Endothelial cell of umbilical vein (primary cell): Measurements from ENCODE around the gene HIC1. TPM values are rescaled to one million over a fixed set of nuclear protein-coding genes. Genes with fewer than 3 reads are reported as not detected.

Experiments
- BruUV-seq: library from RNA; stranded (reverse); fragments of 400-500 nt; replicated peaks from 2 replicates; lab custom pipeline; 2021; lab: Mats Ljungman, UMichigan
- CTCF ChIA-PET: fragments of 300-600, 350-600 bp; sonication (Branson Sonifier 250); formaldehyde crosslinking; loops from one replicate; lab custom pipeline; 2021; ENCODE audit warnings: antibody characterized with exemption, inconsistent platforms; lab: Charles Lee
- POLR2A ChIA-PET: fragments of 300-600, 350-600 bp; sonication (Branson Sonifier 250); formaldehyde crosslinking; loops from one replicate; lab custom pipeline; 2021; ENCODE audit warnings: antibody characterized with exemption, inconsistent platforms; lab: Charles Lee
- DNase-seq: peaks from one replicate; pipeline ENCODE4 v3.0.0-alpha.2; 2011; ENCODE audit warnings: low read depth, low spot score
- FAIRE-seq: peaks from 2 replicates; lab custom pipeline; 2011; peaks lifted over from hg19 to GRCh38; lab: Jason Lieb, UNC
- H2AFZ ChIP-seq: 2 replicates; pipeline ENCODE4 v1.6.0; 2012; ENCODE audit warnings: low read depth, low read length, control low read depth, inconsistent platforms
- H3K27ac ChIP-seq: 2 replicates; pipeline ENCODE4 v1.5.1; 2011; ENCODE audit warnings: low read depth, mild to moderate bottlenecking, control low read depth, low read length, moderate library complexity; ENCODE audit not compliant: insufficient read depth
- H3K27me3 ChIP-seq, 2 experiments: 2 replicates each; pipeline versions ENCODE4 v1.6.0 to v1.6.1; 2011; ENCODE audit warnings: low read length in 2 of 2, mixed read lengths in 1 of 2; ENCODE audit not compliant: control insufficient read depth in 2 of 2, insufficient read depth in 2 of 2
- H3K36me3 ChIP-seq, 2 experiments: 2 replicates in 1 of 2; 3 replicates in 1 of 2; pipeline ENCODE4 v1.5.1; 2011; ENCODE audit warnings: low read length in 2 of 2, mild to moderate bottlenecking in 1 of 2, moderate library complexity in 1 of 2; ENCODE audit not compliant: control insufficient read depth in 2 of 2, insufficient read depth in 2 of 2; ENCODE audit errors: extremely low read depth in 1 of 2
- H3K4me1 ChIP-seq: 3 replicates; pipeline ENCODE4 v1.5.1; 2011; ENCODE audit warnings: mild to moderate bottlenecking, low read length; ENCODE audit not compliant: control insufficient read depth, insufficient read depth; ENCODE audit errors: extremely low read depth
- H3K4me2 ChIP-seq: 2 replicates; pipeline ENCODE4 v1.6.1; 2011; ENCODE audit warnings: low read length, control low read depth, mixed read lengths; ENCODE audit not compliant: insufficient read depth
- H3K4me3 ChIP-seq, 3 experiments: fragments of 200-600 bp in 1 of 3; sonication (generic), shearing (Covaris generic) in 1 of 3; replicated peaks in 1 of 3; 2 replicates each; pipeline ENCODE4 v1.5.1; 2011 to 2016; ENCODE audit warnings: control low read depth in 3 of 3, low read length in 3 of 3, mild to moderate bottlenecking in 2 of 3, inconsistent platforms in 1 of 3, low read depth in 1 of 3, moderate library complexity in 1 of 3; ENCODE audit not compliant: insufficient read depth in 1 of 3
- H3K79me2 ChIP-seq: 2 replicates; pipeline ENCODE4 v1.6.0; 2012; ENCODE audit warnings: low read length, inconsistent platforms; ENCODE audit not compliant: control insufficient read depth, insufficient read depth
- H3K9ac ChIP-seq: replicated peaks from 2 replicates; pipeline ENCODE3; 2011; ENCODE audit warnings: low read length, control low read depth; ENCODE audit not compliant: insufficient read depth; ENCODE audit errors: extremely low read depth
- H3K9me1 ChIP-seq: replicated peaks from 3 replicates; pipeline ENCODE4 v1.6.0; 2011; ENCODE audit warnings: mild to moderate bottlenecking, low read length; ENCODE audit not compliant: control insufficient read depth, insufficient read depth; ENCODE audit errors: extremely low read depth
- H3K9me3 ChIP-seq: replicated peaks from 2 replicates; pipeline ENCODE4 v1.5.1; 2012; ENCODE audit warnings: low read length, inconsistent platforms; ENCODE audit not compliant: control insufficient read depth, insufficient read depth
- H4K20me1 ChIP-seq: replicated peaks from 2 replicates; pipeline ENCODE3; 2011; ENCODE audit warnings: mild to moderate bottlenecking, low read length; ENCODE audit not compliant: control insufficient read depth, insufficient read depth; ENCODE audit errors: extremely low read depth
- CTCF ChIP-seq, 2 donors: IDR thresholded peaks; 1 replicate in 1 of 2; 2 replicates in 1 of 2; pipeline ENCODE4 v1.5.1; 2011; ENCODE audit warnings: low read length in 2 of 2, mild to moderate bottlenecking in 2 of 2, moderate library complexity in 2 of 2, control low read depth in 1 of 2, inconsistent platforms in 1 of 2, low read depth in 1 of 2; ENCODE audit not compliant: insufficient read depth in 1 of 2; ENCODE audit errors: extremely low read depth in 1 of 2
- EZH2 ChIP-seq: IDR thresholded peaks from 2 replicates; pipeline ENCODE4 v1.6.1; 2012; ENCODE audit warnings: borderline replicate concordance, low read depth, mild to moderate bottlenecking, moderate library complexity, low read length, inconsistent platforms; ENCODE audit not compliant: severe bottlenecking
- GATA2 ChIP-seq: IDR thresholded peaks from 2 replicates; pipeline ENCODE4 v1.7.0; 2011; ENCODE audit warnings: low read depth, mild to moderate bottlenecking, moderate library complexity, mixed read lengths, low read length; ENCODE audit not compliant: insufficient read length, insufficient read depth
- MAX ChIP-seq: IDR thresholded peaks from 2 replicates; pipeline ENCODE4 v1.6.1; 2011; ENCODE audit not compliant: insufficient read depth, insufficient read length
- MYC ChIP-seq: IDR thresholded peaks from one replicate; pipeline ENCODE4 v1.6.1; 2011; ENCODE audit warnings: mild to moderate bottlenecking, low read depth, low read length
- POLR2A ChIP-seq: IDR thresholded peaks from 2 replicates; pipeline ENCODE4 v1.6.1; 2012; ENCODE audit warnings: low read depth, mild to moderate bottlenecking, control low read depth, low read length
- POLR2AphosphoS5 ChIP-seq: IDR thresholded peaks from 2 replicates; pipeline ENCODE4 v1.6.1; 2012; ENCODE audit warnings: low read depth, mild to moderate bottlenecking, control low read depth, low read length, moderate library complexity; ENCODE audit not compliant: insufficient read depth
- dilution Hi-C: fragments of 300-500 bp; cut with MboI; formaldehyde crosslinking; loops from one replicate; pipeline ENCODE4 v1.15.0; 2019; ENCODE audit warnings: low sequenced_read_pairs; ENCODE audit not compliant: extremely low pct_ligation_motif_present
- intact Hi-C: fragments of 100-400 bp; cut with micrococcal nuclease; formaldehyde crosslinking; loops from one replicate; pipeline ENCODE4 v1.10.0; 2022
- polyA plus RNA-seq, 4 experiments: library from polyadenylated mRNA; depleted of rRNA in 3 of 4; stranded (reverse) in 3 of 4; unstranded in 1 of 4; fragments of >200 nt; gene quantifications; 2 replicates each; pipeline versions ENCODE4 v1.2.1 to v1.2.3, GENCODE V29; 2011 to 2012; ENCODE audit warnings: missing spikeins in 1 of 4
- total RNA-seq: library from RNA; stranded (reverse); gene quantifications from 2 replicates; pipeline ENCODE4 v1.2.3, GENCODE V29; 2021

HIC1 gene
- total and polyA plus RNA-seq, 2 donors (not counting 3 experiments of a cell fraction or from before 2014, with no cell fraction given), result 18.2 to 35.5 TPM

DNA sequence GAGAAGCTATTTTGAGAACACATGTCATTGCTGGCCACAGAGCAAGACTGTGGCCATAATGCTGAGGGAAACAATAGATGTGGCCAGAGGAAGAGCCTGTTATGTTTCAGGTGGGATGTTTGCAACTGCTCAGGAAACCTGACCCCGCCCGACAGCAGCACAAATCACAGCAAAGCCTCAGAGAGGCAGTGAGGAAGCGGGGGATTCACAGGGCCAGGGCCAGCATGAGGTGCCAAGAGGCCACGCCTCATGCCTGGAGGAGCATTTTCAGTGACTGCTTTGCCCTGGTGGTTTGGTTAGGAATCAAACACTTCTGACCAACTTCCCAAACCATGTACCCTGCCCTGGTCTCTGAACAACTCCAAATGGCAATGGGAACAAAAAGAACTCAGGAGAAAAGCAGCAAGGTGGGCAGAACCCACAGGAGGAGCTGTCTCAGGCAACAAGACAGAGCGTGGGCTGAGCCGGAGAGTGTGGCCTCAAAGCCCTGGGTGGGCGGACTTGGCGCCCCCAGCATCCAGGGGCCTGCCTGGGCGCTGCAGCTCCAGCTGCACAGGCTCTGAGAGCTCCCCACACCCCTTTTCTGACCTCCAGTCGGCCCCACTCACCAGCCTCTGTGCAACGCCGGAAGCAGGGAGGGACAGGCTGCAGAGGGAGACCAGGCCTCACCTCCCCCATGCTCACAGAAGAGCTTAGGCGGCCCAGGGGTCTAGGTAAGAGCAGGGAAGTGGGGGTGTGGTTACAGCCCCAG is 20.6 kb downstream of the HIC1 start:
- no peak overlapping the region for H3K4me3 ChIP-seq
- no peak overlapping the region for H3K9ac ChIP-seq
- intact Hi-C loops, result no loop called here
- no peak for DNase-seq
- TF ChIP-seq EZH2 (no peak), MAX (no peak), POLR2AphosphoS5 (no peak), POLR2A (no peak), CTCF (IDR thresholded peaks at IDR 0.05; ENCODE audit: extremely low read depth in 1 of 2, insufficient read depth in 1 of 2, low read depth in 1 of 2, low read length in 2 of 2) (no peak), MYC (no peak), GATA2 (no peak)
- H3K4me1 ChIP-seq, result peaks cover 27% of the 10 kb centered on the region
- ChIA-PET CTCF (interaction anchor here (1.9 to 2.3 kb wide), 3 partner anchors 10 to 169 kb away, joined by 4 to 10 read pairs (median 7); no protein-coding TSS in a partner anchor), POLR2A (no interaction called here)
- no peak for FAIRE-seq
- H2AFZ ChIP-seq, result no peak overlapping the region
- no peaks in the 10 kb centered on the region for H4K20me1 ChIP-seq
- no peak overlapping the region for H3K4me2 ChIP-seq
- no peaks in the 10 kb centered on the region for H3K79me2 ChIP-seq
- no peaks in the 10 kb centered on the region for H3K27me3 ChIP-seq
- H3K9me1 ChIP-seq, result no peaks in the 10 kb centered on the region
- peaks cover 0 to 4% of the 10 kb centered on the region in 2 experiments for H3K36me3 ChIP-seq
- dilution Hi-C loops, result no loop called here
- H3K9me3 ChIP-seq, result no peaks in the 10 kb centered on the region
- H3K27ac ChIP-seq, result no peak overlapping the region
- no TSS peak for BruUV-seq
